ENCODE measurements around the gene LPCAT2. TPM values are rescaled to one million over a fixed set of nuclear protein-coding genes. Genes with fewer than 3 reads are reported as not detected.

LPCAT2 gene
- total RNA-seq, 1 donor from 2014 or later: 18.9 TPM

DNA sequence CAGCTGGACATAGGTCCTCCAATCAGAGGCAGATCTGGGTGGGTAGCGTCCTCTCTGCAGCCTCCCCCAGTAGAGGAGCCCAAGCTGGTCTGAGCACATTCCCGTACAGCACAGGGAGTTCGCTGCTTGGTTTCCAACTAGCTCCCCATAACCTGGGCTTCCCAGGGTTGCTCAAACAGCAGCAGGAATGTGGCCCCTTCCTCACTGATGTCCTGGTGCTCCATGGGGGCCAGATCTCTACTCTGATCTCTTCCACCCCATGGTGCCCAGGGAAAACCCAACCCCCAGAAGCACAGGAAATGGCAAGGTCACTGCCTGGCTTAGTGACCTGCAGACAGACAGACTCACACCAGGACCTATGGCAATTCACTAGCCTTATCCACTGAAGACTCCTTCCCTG is 41.0 kb upstream of the LPCAT2 start:
- DNase-seq (ENCODE audit: extremely low spot score, unreplicated experiment): no peak

DNA sequence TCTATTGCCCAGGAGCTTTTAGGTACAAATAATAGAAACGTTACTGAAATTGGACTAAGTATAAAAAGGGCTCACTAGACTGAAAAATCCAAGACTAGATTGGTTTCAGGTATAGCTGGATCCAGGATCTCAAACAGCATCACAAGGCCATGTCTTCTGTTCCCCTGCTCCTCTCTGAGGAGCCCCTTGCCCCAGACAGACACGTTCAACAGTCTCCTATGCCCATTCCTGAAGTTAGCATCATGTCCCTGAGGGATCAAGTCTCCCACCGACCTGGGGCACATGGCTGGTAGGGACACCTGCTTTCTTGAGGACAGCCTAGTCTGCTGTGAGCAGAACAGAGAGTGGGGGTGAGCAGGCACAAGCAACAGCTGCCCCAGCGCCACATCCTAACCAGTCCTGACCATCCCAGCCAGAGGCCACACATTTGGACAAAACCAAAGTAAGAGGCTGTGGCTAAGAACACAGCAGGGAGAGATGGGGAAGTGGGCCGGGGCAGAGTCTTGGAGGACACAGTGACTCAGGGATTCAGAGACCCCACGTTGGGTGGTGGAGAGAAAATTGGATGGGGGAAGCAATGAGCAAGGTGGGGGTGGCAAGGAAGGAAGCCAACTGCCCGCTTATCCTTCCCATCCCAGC is 40.4 kb upstream of the LPCAT2 start:
- no peak for DNase-seq (ENCODE audit: extremely low spot score, unreplicated experiment)
- Mint-ChIP-seq H3K36me3 (no peaks in the 10 kb centered on the region), H3K4me1 (ENCODE audit: unreplicated experiment) (no peaks in the 10 kb centered on the region), H3K27me3 (peaks cover 14% of the 10 kb centered on the region), H3K27ac (no peak overlapping the region), H3K9me3 (peaks cover 4% of the 10 kb centered on the region), H3K4me3 (no peak overlapping the region)
- TF ChIP-seq, protein P1, sequence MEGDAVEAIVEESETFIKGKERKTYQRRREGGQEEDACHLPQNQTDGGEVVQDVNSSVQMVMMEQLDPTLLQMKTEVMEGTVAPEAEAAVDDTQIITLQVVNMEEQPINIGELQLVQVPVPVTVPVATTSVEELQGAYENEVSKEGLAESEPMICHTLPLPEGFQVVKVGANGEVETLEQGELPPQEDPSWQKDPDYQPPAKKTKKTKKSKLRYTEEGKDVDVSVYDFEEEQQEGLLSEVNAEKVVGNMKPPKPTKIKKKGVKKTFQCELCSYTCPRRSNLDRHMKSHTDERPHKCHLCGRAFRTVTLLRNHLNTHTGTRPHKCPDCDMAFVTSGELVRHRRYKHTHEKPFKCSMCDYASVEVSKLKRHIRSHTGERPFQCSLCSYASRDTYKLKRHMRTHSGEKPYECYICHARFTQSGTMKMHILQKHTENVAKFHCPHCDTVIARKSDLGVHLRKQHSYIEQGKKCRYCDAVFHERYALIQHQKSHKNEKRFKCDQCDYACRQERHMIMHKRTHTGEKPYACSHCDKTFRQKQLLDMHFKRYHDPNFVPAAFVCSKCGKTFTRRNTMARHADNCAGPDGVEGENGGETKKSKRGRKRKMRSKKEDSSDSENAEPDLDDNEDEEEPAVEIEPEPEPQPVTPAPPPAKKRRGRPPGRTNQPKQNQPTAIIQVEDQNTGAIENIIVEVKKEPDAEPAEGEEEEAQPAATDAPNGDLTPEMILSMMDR (conservative IDR thresholded peaks at IDR 0.05): no peak

More for the DNA sequence above, 41.0 kb upstream of the LPCAT2 start:
- Mint-ChIP-seq H3K36me3 (no peaks in the 10 kb centered on the region), H3K9me3 (peaks cover 4% of the 10 kb centered on the region), H3K27ac (no peak overlapping the region), H3K4me1 (ENCODE audit: unreplicated experiment) (no peaks in the 10 kb centered on the region), H3K4me3 (no peak overlapping the region), H3K27me3 (peaks cover 14% of the 10 kb centered on the region)
- TF ChIP-seq, protein P1 (conservative IDR thresholded peaks at IDR 0.05): no peak

DNA sequence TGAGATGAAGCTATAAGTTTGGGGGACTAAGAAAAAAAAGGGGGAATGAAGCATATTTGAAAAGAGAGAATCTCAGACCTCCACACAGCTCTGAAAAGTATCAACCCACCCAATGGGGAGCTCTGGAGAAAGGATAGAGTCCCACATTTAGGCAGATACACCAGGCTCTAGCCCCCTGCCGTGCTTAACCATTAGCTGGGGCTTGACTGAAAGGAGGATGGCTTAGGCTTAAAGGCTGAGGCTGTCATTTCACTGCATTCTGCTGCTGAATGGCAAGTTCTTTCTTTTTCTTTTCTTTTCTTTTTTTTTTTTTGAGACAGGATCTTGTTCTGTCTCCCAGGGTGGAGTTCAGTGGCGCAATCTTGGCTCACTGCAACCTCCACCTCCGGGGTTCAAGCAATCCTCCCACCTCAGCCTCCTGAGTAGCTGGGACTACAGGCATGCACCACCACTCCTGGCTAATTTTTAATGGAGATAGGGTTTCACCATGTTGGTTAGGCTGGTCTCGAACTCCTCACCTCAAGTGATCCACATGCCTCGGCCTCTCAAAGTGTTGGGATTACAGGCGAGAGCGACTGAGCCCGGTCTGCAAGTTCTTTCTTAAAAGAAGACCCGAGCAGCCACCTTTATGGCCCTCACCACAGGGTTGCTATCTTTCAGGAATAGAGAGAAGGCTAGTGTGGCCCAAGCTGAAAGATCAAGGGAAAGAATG is 38.9 kb upstream of the LPCAT2 start:
- DNase-seq (ENCODE audit: extremely low spot score, unreplicated experiment): no peak
- Mint-ChIP-seq H3K4me3 (no peak overlapping the region), H3K36me3 (no peaks in the 10 kb centered on the region), H3K9me3 (peaks cover 4% of the 10 kb centered on the region), H3K27me3 (peaks cover 26% of the 10 kb centered on the region), H3K4me1 (ENCODE audit: unreplicated experiment) (no peaks in the 10 kb centered on the region), H3K27ac (no peak overlapping the region)
- TF ChIP-seq, protein P1 (conservative IDR thresholded peaks at IDR 0.05): no peak

DNA sequence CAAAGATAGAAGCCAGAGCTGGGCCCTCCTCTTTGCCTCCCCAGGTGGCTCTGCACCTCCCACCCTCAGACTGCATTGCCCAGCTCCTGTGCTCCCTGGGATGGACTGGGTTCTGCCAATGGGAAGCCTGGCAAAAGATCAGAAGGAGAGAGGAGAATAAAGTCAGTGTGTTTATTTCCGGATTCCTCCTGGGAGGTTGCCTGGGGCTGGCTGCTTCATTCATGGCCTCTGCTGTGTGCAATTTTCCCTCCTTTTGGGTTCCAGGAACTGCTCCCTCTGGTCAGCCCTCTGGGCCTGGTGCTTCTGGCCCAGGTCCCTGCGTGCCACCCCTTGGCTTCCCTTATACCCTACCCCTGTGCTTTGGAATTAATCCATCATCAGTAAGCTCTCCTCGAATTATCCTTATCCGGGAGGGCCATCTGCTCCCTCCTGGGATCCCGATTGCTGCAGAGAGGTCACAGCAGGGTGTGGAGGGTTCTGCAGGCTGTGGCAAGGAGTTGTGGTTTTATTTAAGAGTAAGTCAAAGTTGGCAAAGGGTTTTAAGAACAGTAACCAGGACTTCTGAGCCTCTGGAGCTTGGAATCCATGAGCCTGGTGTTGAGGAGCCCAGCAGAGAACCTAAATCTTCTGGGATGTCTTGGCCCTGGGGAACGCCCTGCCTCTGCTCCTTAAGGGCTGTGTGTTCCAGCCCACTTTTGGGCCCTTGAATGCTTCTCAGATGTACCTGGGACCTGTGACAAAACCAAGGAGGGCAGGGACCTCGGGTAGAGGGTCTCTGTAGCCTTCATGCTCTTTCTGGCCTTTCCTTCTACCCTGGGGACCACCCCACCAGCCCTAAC is 38.1 kb upstream of the LPCAT2 start:
- H3K9me3 Mint-ChIP-seq: peaks cover 4% of the 10 kb centered on the region
- no peaks in the 10 kb centered on the region for H3K4me1 Mint-ChIP-seq (ENCODE audit: unreplicated experiment)
- peaks cover 31% of the 10 kb centered on the region for H3K27me3 Mint-ChIP-seq
- no peak overlapping the region for H3K27ac Mint-ChIP-seq
- DNase-seq (ENCODE audit: extremely low spot score, unreplicated experiment): no peak
- TF ChIP-seq, protein P1 (conservative IDR thresholded peaks at IDR 0.05): no peak
- H3K4me3 Mint-ChIP-seq: no peak overlapping the region
- H3K36me3 Mint-ChIP-seq: no peaks in the 10 kb centered on the region

DNA sequence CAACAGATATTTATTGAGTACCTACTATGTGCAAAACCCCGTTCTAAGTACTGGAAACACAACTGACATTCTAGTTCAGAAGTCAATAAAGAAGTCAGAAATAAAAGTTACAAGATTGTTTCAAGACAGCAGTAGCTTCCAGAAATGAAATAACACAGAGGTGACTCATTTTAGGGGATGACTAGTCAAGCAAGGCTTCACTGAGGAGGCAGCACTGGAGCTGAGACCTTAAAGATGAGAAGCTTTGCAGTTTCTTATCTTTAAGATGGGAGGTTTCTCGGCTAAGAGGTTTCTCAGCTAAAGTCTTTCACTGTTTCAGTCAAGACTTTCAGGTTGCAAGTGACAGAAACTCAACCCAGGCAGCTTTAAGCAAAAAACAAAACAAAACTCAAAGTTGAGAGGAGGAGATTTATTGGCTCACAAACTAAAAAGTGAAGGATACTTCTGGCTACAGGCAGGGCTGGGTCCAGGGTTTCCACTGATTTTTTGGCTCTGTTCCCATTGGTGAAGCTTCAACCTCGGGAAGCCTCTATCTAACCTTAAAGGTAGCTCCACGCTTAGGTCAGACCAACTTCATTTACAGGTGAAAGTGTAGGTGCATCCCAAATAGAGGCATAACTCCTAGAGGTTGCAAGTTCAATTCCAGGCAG is 37.3 kb upstream of the LPCAT2 start:
- H3K36me3 Mint-ChIP-seq: no peaks in the 10 kb centered on the region

More for the DNA sequence above, 37.3 kb upstream of the LPCAT2 start:
- peaks cover 32% of the 10 kb centered on the region for H3K27me3 Mint-ChIP-seq
- H3K9me3 Mint-ChIP-seq: peaks cover 4% of the 10 kb centered on the region
- no peaks in the 10 kb centered on the region for H3K4me1 Mint-ChIP-seq (ENCODE audit: unreplicated experiment)
- H3K27ac Mint-ChIP-seq: no peak overlapping the region
- DNase-seq (ENCODE audit: extremely low spot score, unreplicated experiment): no peak
- TF ChIP-seq, protein P1 (conservative IDR thresholded peaks at IDR 0.05): no peak
- no peak overlapping the region for H3K4me3 Mint-ChIP-seq

Data from type B pancreatic cell (in vitro differentiated cells).